A549 (cell line): ENCODE results near the gene RAD9A. TPM values are rescaled to one million over a fixed set of nuclear protein-coding genes. Genes with fewer than 3 reads are reported as not detected.

Source experiments
- ATAC-seq, 2 experiments: fragments of 200-7000 bp in 1 of 2; fragments of >200 bp in 1 of 2; cut with Nextera tagmentation in 1 of 2; cut with Tn5 transposase in 1 of 2; 3 replicates each; pipeline versions ENCODE4 v1.8.0 to v1.9.1; 2018 to 2020; ENCODE audit warnings: mild to moderate bottlenecking in 1 of 2, moderate library complexity in 1 of 2
- CTCF ChIA-PET: fragments of 300-600 bp; sonication (Branson Sonifier 250); formaldehyde crosslinking; extraction: SDS; loops from one replicate; lab custom pipeline; 2021; ENCODE audit warnings: antibody characterized with exemption, inconsistent platforms; lab: Yijun Ruan, JAX
- POLR2A ChIA-PET: fragments of 350-600 bp; formaldehyde crosslinking; extraction: SDS; loops from one replicate; lab custom pipeline; 2021; ENCODE audit warnings: antibody characterized with exemption, inconsistent platforms; lab: Yijun Ruan, JAX
- DNase-seq, 2 experiments: peaks; one replicate each; pipeline versions ENCODE4 v3.0.0 to v3.0.0-alpha.2; 2011 to 2016; ENCODE audit warnings: low read depth in 1 of 2, low spot score in 1 of 2
- FAIRE-seq: peaks from 2 replicates; lab custom pipeline; 2011; peaks lifted over from hg19 to GRCh38; lab: Jason Lieb, UNC
- H3K27ac ChIP-seq, 2 experiments: fragments of >200 bp; sonication (Bioruptor Twin); formaldehyde crosslinking; 3 replicates each; pipeline ENCODE4 v1.5.1; 2016 to 2017
- H3K4me1 ChIP-seq: fragments of >200 bp; sonication (Bioruptor Twin); formaldehyde crosslinking; 3 replicates; pipeline ENCODE4 v1.6.1; 2016
- H3K4me2 ChIP-seq: fragments of >200 bp; sonication (Bioruptor Twin); formaldehyde crosslinking; 3 replicates; pipeline ENCODE4 v1.6.1; 2016
- H3K4me3 ChIP-seq: fragments of >200 bp; sonication (Bioruptor Twin); formaldehyde crosslinking; 3 replicates; pipeline ENCODE4 v1.5.1; 2016
- H3K9me3 ChIP-seq: fragments of >200 bp; sonication (Bioruptor Twin); formaldehyde crosslinking; 3 replicates; pipeline ENCODE4 v1.6.1; 2016
- CBX8 ChIP-seq: fragments of 200-600 bp; sonication (generic); IDR thresholded peaks from 2 replicates; pipeline ENCODE4 v1.6.1; 2016
- CEBPB ChIP-seq, 2 experiments: fragments of >200 bp in 1 of 2; sonication (Bioruptor Twin) in 1 of 2; formaldehyde crosslinking in 1 of 2; IDR thresholded peaks; 2 replicates each; pipeline ENCODE4 v1.6.1; 2012 to 2016
- CTCF ChIP-seq: fragments of >200 bp; sonication (Bioruptor Twin); formaldehyde crosslinking; IDR thresholded peaks from 3 replicates; pipeline ENCODE4 v1.5.1; 2016
- E2F6 ChIP-seq: IDR thresholded peaks from 2 replicates; pipeline ENCODE4 v1.6.1; 2012; ENCODE audit warnings: low read depth, borderline replicate concordance
- EHF ChIP-seq: fragments of 250-450 bp; sonication (Bioruptor Pico); IDR thresholded peaks from 2 replicates; pipeline ENCODE4 v1.5.0; 2020; ENCODE audit warnings: mild to moderate bottlenecking
- ESRRA ChIP-seq: fragments of 150-350 bp; IDR thresholded peaks from 2 replicates; pipeline ENCODE4 v1.6.1; 2014; ENCODE audit warnings: mild to moderate bottlenecking, low read length, borderline replicate concordance
- FOSB ChIP-seq: fragments of 250-450 bp; sonication (Bioruptor Pico); IDR thresholded peaks from 2 replicates; pipeline ENCODE4 v1.5.0; 2020; ENCODE audit warnings: mild to moderate bottlenecking, moderate library complexity
- FOSL2 ChIP-seq, 2 experiments: fragments of 450-650 bp in 1 of 2; fragments of >200 bp in 1 of 2; sonication (Bioruptor Twin) in 1 of 2; formaldehyde crosslinking; IDR thresholded peaks; 2 replicates each; pipeline versions ENCODE4 v1.5.0 to v1.6.1; 2016 to 2020; ENCODE audit warnings: mild to moderate bottlenecking in 1 of 2, moderate library complexity in 1 of 2
- FOXS1 ChIP-seq: fragments of 250-450 bp; sonication (Bioruptor Pico); IDR thresholded peaks from 2 replicates; pipeline ENCODE4 v1.5.0; 2020; ENCODE audit warnings: mild to moderate bottlenecking, moderate library complexity
- GATA3 ChIP-seq: IDR thresholded peaks from 2 replicates; pipeline ENCODE4 v1.6.1; 2012; ENCODE audit warnings: borderline replicate concordance
- HDAC2 ChIP-seq: fragments of 200-600 bp; sonication (generic); IDR thresholded peaks from 2 replicates; pipeline ENCODE4 v1.6.1; 2016
- JUN ChIP-seq, 2 experiments: fragments of >200 bp; sonication (Bioruptor Twin); formaldehyde crosslinking; IDR thresholded peaks; 2 replicates in 1 of 2; 3 replicates in 1 of 2; pipeline ENCODE4 v1.6.1; 2016 to 2017
- JUNB ChIP-seq: fragments of >200 bp; sonication (Bioruptor Twin); formaldehyde crosslinking; IDR thresholded peaks from 2 replicates; pipeline ENCODE4 v1.6.1; 2016
- KDM1A ChIP-seq: fragments of 200-600 bp; sonication (generic); IDR thresholded peaks from 2 replicates; pipeline ENCODE4 v1.6.1; 2016; ENCODE audit warnings: low read depth, mild to moderate bottlenecking
- MAX ChIP-seq: IDR thresholded peaks from 2 replicates; pipeline ENCODE4 v1.6.1; 2012
- MYC ChIP-seq: IDR thresholded peaks from 2 replicates; pipeline ENCODE4 v1.6.1; 2012; ENCODE audit warnings: mild to moderate bottlenecking, inconsistent platforms, low read length, improper control_type of control experiment, borderline replicate concordance
- NFE2L2 ChIP-seq: fragments of 150-350 bp; conservative IDR thresholded peaks from 2 replicates; pipeline ENCODE4 v1.6.1; 2014; ENCODE audit warnings: low read length
- NPAS2 ChIP-seq: fragments of 250-450 bp; sonication (Bioruptor Pico); IDR thresholded peaks from 2 replicates; pipeline ENCODE4 v1.8.0; 2022; ENCODE audit warnings: mild to moderate bottlenecking, moderate library complexity, borderline replicate concordance
- NR3C1 ChIP-seq: fragments of >200 bp; sonication (Bioruptor Twin); formaldehyde crosslinking; IDR thresholded peaks from 3 replicates; pipeline ENCODE4 v1.6.1; 2017
- PHF8 ChIP-seq: fragments of 200-600 bp; sonication (generic); IDR thresholded peaks from 2 replicates; pipeline ENCODE4 v1.6.1; 2016; ENCODE audit warnings: low read depth, mild to moderate bottlenecking, antibody characterized with exemption, moderate library complexity, borderline replicate concordance
- POLR2A ChIP-seq: IDR thresholded peaks from 2 replicates; pipeline ENCODE4 v1.6.1; 2012; ENCODE audit warnings: mild to moderate bottlenecking, low read length
- POLR2AphosphoS2 ChIP-seq: conservative IDR thresholded peaks from 2 replicates; pipeline ENCODE4 v1.6.1; 2012; ENCODE audit warnings: low read length, improper control_type of control experiment, inconsistent platforms
- RAD21 ChIP-seq, 2 experiments: fragments of >200 bp in 1 of 2; sonication (Bioruptor Twin) in 1 of 2; formaldehyde crosslinking in 1 of 2; IDR thresholded peaks in 1 of 2; conservative IDR thresholded peaks in 1 of 2; 2 replicates in 1 of 2; 3 replicates in 1 of 2; pipeline ENCODE4 v1.6.1; 2012 to 2018; ENCODE audit warnings: inconsistent platforms in 1 of 2
- RARB ChIP-seq: fragments of 250-450 bp; sonication (Bioruptor Pico); IDR thresholded peaks from 2 replicates; pipeline ENCODE4 v1.8.0; 2021; ENCODE audit warnings: mild to moderate bottlenecking, moderate library complexity
- SMC3 ChIP-seq: fragments of >200 bp; sonication (Bioruptor Twin); formaldehyde crosslinking; IDR thresholded peaks from 3 replicates; pipeline ENCODE4 v1.6.1; 2018; ENCODE audit warnings: inconsistent platforms
- TFCP2L1 ChIP-seq: fragments of 250-450 bp; sonication (Bioruptor Pico); IDR thresholded peaks from 2 replicates; pipeline ENCODE4 v1.5.0; 2021; ENCODE audit warnings: mild to moderate bottlenecking
- ZFP36 ChIP-seq: fragments of 450-650 bp; IDR thresholded peaks from 2 replicates; pipeline ENCODE4 v1.6.1; 2014; ENCODE audit warnings: borderline replicate concordance; ENCODE audit not compliant: partially characterized antibody
- WGBS: methylation state at CpG from one replicate; pipeline ENCODE4 v1.1.6; 2017; ENCODE audit errors: missing lambda C conversion rate; 5-methylcytosine and 5-hydroxymethylcytosine counted together
- polyA plus RNA-seq, 4 experiments: library from polyadenylated mRNA; depleted of rRNA in 3 of 4; stranded (reverse); fragments of >200 nt; fragmentation: RNase III in 1 of 4; extraction: RNeasy Plus Mini Kit Qiagen cat#74134 plus additional on column Dnase treatment in 1 of 4; gene quantifications; 2 replicates in 3 of 4; 3 replicates in 1 of 4; pipeline ENCODE4 v1.2.3, GENCODE V29; 2011 to 2017

Gene RAD9A
- polyA plus RNA-seq, 2 of the 4 experiments (the other 2 are of a cell fraction) = 19.0 to 43.7 TPM

GRCh38 chr11:67381244-67381972 is 10.4 kb upstream of the RAD9A start:
- 76% methylated on average over 13 of the region's 13 CpGs for WGBS
- TF ChIP-seq RAD21 (conservative IDR thresholded peaks at IDR 0.05 in 1 of 2, IDR thresholded peaks at IDR 0.05 in 1 of 2) (no peak), ESRRA (no peak), E2F6 (no peak), NR3C1 (no peak), HDAC2 (no peak), MYC (no peak), FOSL2 (IDR thresholded peaks at IDR 0.05) (no peak), FOSL2 (CRISPR knock-in tag; IDR thresholded peaks at IDR 0.05) (no peak), JUNB (no peak), POLR2AphosphoS2 (no peak), CEBPB (IDR thresholded peaks at IDR 0.05) (no peak), PHF8 (no peak), FOXS1 (no peak), TFCP2L1 (CRISPR knock-in tag) (no peak), CBX8 (no peak), NFE2L2 (no peak), FOSB (CRISPR knock-in tag) (no peak), NPAS2 (CRISPR knock-in tag) (no peak)
- DNase-seq (no peak), FAIRE-seq (no peak), ATAC-seq (no peak)
- POLR2A ChIA-PET = interaction anchor here (1.4 to 7.7 kb wide), 6 partner anchors 7 to 35 kb away, joined by 4 to 129 read pairs (median 14); partner anchors contain the start of genes POLD4 and PPP1CA
- Histone ChIP-seq H3K4me1 (peaks cover 85% of the 10 kb centered on the region), H3K27ac (peak overlapping the region; percentile 95 to 100), H3K4me2 (peak overlapping the region; percentile 95), H3K9me3 (no peaks in the 10 kb centered on the region), H3K4me3 (no peak overlapping the region)
- CTCF ChIA-PET = interaction anchor here (0.6 to 46.2 kb wide), 23 partner anchors 0 to 175 kb away, joined by 3 to 1913 read pairs (median 6); partner anchors contain the start of genes CLCF1, POLD4, PPP1CA and RAD9A

GRCh38 chr11:67382276-67383136 is 9.3 kb upstream of the RAD9A start:
- peak overlapping the region; percentile 95 for H3K4me2 ChIP-seq
- TF ChIP-seq RARB (CRISPR knock-in tag) = no peak
- peak in 1 of 2 experiments; percentile 50; a peak in 2 of 5 replicates for TF ChIP-seq JUN (IDR thresholded peaks at IDR 0.05)
- TF ChIP-seq EHF (CRISPR knock-in tag) = peak; percentile 29; the same call in 1 of the 2 replicates
- TF ChIP-seq KDM1A = no peak
- peak; percentile 86 for TF ChIP-seq ZFP36
- peak; percentile 98 for TF ChIP-seq CTCF
- no peak for TF ChIP-seq FOSL2 (IDR thresholded peaks at IDR 0.05)
- TF ChIP-seq FOSL2 (CRISPR knock-in tag; IDR thresholded peaks at IDR 0.05) = no peak
- no peak for TF ChIP-seq NPAS2 (CRISPR knock-in tag)
- no peak for TF ChIP-seq E2F6
- TF ChIP-seq TFCP2L1 (CRISPR knock-in tag) = no peak
- TF ChIP-seq CEBPB (IDR thresholded peaks at IDR 0.05) = no peak
- TF ChIP-seq GATA3 = no peak
- TF ChIP-seq SMC3 = peak; percentile 99
- peak; percentile 48; the same call in 1 of the 2 replicates for TF ChIP-seq MAX
- peak; percentile 99 to 100 for TF ChIP-seq RAD21 (conservative IDR thresholded peaks at IDR 0.05 in 1 of 2, IDR thresholded peaks at IDR 0.05 in 1 of 2)
- no peak for TF ChIP-seq POLR2A
- POLR2A ChIA-PET = interaction anchor here (1.2 to 7.7 kb wide), 7 partner anchors 8 to 37 kb away, joined by 3 to 129 read pairs (median 7); partner anchors contain the start of genes POLD4 and PPP1CA
- peaks cover 82% of the 10 kb centered on the region for H3K4me1 ChIP-seq
- H3K27ac ChIP-seq = peak overlapping the region; percentile 95 to 100
- no peak for FAIRE-seq
- peak; percentile 74 to 83 for DNase-seq
- no peak overlapping the region for H3K4me3 ChIP-seq
- 34% methylated on average over 16 of the region's 16 CpGs for WGBS
- CTCF ChIA-PET = interaction anchor here (0.6 to 46.2 kb wide), 49 partner anchors 1 to 572 kb away, joined by 3 to 1913 read pairs (median 4); partner anchors contain the start of genes CLCF1, POLD4, PPP1CA and RAD9A
- H3K9me3 ChIP-seq = no peaks in the 10 kb centered on the region
- ATAC-seq = peak; percentile 63 to 65
